Measurements from ENCODE around the gene HINT3. TPM values are rescaled to one million over a fixed set of nuclear protein-coding genes. Genes with fewer than 3 reads are reported as not detected.

Gene HINT3
- total RNA-seq: 18.0 and 36.9 TPM in 2 replicates

DNA sequence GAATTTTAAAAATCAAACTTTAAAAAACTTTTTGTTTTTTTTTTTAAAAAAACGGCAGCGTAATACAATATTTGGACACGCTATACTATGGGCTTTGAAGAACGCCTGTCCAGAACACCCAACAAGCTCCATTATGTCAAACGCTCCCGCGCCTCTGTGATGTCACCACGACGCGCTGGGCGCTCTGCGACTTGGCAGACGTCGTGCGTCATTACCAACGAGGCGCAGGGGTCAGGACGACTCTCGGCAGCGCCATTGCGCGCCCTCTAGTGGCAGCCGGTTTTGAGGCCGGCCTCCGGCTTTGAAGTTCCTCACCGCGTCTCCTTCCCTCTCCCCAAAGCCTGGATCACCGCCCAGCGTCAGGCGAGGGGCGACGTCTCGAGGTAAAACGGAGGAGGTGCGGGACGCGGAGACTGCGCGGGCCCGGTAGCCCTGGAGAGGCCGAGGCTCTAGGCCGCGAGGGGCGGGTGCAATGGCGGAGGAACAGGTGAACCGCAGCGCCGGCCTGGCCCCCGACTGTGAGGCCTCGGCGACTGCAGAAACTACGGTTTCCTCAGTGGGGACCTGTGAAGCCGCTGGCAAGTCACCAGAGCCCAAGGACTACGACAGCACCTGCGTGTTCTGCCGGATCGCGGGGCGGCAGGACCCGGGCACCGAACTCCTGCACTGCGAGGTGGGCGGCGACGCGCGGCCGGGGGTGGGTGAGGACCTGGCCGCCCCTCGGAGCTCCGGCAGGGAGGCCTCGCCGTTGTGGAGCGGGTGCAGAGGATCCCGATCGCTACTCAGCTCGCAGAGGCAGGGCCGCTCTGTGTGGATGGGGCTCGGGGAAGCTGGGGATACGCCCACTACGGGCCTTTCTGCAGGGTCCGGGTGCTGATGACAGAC lies at the start of gene HINT3:
HINT3 (plus strand) TSS at position 265 of the 885 bp plus-strand sequence; CDS start at position 473, 208 bp downstream.

DNA sequence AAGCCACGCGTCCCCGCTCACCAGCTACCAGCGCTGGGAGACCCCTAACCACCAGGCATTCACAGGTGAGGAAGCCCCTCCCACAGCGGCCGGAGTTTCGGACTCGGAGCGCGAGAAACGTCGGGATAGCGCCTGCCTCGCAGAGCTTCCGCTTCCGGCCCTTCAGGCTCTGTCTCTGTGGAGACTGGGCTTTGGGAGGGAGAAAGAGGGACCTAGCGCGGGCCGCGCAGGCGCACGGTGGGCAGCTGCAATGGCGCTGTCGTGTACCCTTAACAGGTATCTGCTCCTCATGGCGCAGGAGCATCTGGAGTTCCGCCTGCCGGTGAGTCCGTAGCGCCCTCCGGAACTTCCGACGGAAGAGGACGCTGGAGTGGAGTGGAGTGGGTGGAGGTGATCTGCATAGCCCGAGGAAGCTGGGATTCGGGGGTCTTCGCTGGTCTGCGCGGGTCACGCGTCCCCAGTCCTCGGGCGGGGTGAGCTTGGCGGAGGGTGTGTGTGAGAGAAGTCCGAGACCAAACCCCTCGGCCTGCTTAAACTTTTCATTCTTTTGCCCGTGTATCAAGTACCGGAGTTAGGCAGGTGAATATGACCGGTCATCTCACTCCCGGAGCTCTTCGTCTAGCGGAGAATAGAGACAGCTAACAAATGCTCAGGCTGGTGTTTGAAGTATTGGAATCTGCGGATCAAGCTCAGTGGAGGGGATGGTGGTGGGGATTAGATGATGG lies 29.9 kb downstream of the HINT3 start, which contains the start of gene TRMT11:
TRMT11 (plus strand) TSS at position 240 of the 725 bp plus-strand sequence; CDS start at position 251, 11 bp downstream.

Other genes starting within 250 kb of the HINT3 start
- gene HEY2, start 207.1 kb upstream of the HINT3 start, total RNA-seq: 0.28 and 0.77 TPM in 2 replicates
- gene NCOA7, start 165.8 kb upstream of the HINT3 start, total RNA-seq: 47.5 and 57.8 TPM in 2 replicates
- gene TRMT11, start 29.8 kb downstream of the HINT3 start, total RNA-seq: 19.6 and 28.2 TPM in 2 replicates